Measurements from ENCODE around the gene NF1.
"Not testable (repeated sequence)": the region's sequence is repeated elsewhere in the genome, so short reads cannot be mapped to it uniquely, and the experiment has no call there.

Gene NF1

GRCh38 chr17:31281061-31281460 is 186.3 kb downstream of the NF1 start:
- Histone ChIP-seq H3K4me3 (ENCODE audit: low read length) (no peak overlapping the region), H3K9ac (ENCODE audit: low read length) (no peak overlapping the region), H3K27me3 (replicated peaks; ENCODE audit: insufficient read depth, low read length) (no peaks in the 10 kb centered on the region), H3K9me2 (replicated peaks; ENCODE audit: insufficient read depth, low read length) (no peaks in the 10 kb centered on the region), H3K4me1 (ENCODE audit: low read length) (no peaks in the 10 kb centered on the region), H3K27ac (ENCODE audit: low read length) (no peak overlapping the region), H4K20me1 (ENCODE audit: insufficient read depth, low read length) (no peaks in the 10 kb centered on the region), H3K79me2 (ENCODE audit: low read length) (no peaks in the 10 kb centered on the region), H3F3A (ENCODE audit: insufficient read depth, low read length) (no peaks in the 10 kb centered on the region), H3K4me2 (ENCODE audit: low read depth, low read length) (no peak overlapping the region), H2AFZ (ENCODE audit: low read length) (no peak overlapping the region), H3K36me3 (replicated peaks; ENCODE audit: insufficient read depth, low read length) (no peaks in the 10 kb centered on the region), H3K9me3 (replicated peaks; ENCODE audit: insufficient read depth, low read length) (no peaks in the 10 kb centered on the region)
- TF ChIP-seq EZH2phosphoT487 (IDR thresholded peaks at IDR 0.05; ENCODE audit: low read length), result no peak
- no peak for TF ChIP-seq EZH2 (optimal IDR thresholded peaks at IDR 0.05; ENCODE audit: low read depth, low read length)
- TF ChIP-seq, protein P1, sequence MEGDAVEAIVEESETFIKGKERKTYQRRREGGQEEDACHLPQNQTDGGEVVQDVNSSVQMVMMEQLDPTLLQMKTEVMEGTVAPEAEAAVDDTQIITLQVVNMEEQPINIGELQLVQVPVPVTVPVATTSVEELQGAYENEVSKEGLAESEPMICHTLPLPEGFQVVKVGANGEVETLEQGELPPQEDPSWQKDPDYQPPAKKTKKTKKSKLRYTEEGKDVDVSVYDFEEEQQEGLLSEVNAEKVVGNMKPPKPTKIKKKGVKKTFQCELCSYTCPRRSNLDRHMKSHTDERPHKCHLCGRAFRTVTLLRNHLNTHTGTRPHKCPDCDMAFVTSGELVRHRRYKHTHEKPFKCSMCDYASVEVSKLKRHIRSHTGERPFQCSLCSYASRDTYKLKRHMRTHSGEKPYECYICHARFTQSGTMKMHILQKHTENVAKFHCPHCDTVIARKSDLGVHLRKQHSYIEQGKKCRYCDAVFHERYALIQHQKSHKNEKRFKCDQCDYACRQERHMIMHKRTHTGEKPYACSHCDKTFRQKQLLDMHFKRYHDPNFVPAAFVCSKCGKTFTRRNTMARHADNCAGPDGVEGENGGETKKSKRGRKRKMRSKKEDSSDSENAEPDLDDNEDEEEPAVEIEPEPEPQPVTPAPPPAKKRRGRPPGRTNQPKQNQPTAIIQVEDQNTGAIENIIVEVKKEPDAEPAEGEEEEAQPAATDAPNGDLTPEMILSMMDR (IDR thresholded peaks at IDR 0.05; ENCODE audit: low read length), result no peak
- DNase-seq, result no peak

DNA sequence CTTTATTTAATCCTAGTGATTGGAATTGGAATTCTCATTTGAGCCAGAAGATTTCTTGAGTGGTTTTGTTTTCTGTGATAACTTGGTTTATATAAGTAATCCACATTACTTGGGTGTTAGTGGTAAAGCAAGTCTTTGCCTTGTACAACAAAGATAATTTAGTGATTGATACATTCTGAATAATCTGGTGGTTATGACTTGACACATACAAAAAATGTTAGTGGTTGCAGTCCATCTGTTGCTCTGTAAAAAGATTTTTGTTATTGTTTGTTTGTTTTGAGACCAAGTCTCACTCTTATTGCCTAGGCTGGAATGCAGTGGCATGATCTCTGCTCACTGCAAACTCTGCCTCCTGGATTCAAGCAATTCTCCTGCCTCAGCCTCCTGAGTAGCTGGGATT is 189.1 kb downstream of the NF1 start:
- TF ChIP-seq EZH2phosphoT487 (IDR thresholded peaks at IDR 0.05; ENCODE audit: low read length) (no peak), EZH2 (optimal IDR thresholded peaks at IDR 0.05; ENCODE audit: low read depth, low read length) (no peak)
- TF ChIP-seq, protein P1 (IDR thresholded peaks at IDR 0.05; ENCODE audit: low read length), result no peak
- H3K9me2 ChIP-seq (replicated peaks; ENCODE audit: insufficient read depth, low read length), result no peaks in the 10 kb centered on the region
- no peaks in the 10 kb centered on the region for H3K36me3 ChIP-seq (replicated peaks; ENCODE audit: insufficient read depth, low read length)
- H3K4me1 ChIP-seq (ENCODE audit: low read length), result no peaks in the 10 kb centered on the region
- no peak overlapping the region for H2AFZ ChIP-seq (ENCODE audit: low read length)
- no peak for DNase-seq
- H3K4me3 ChIP-seq (ENCODE audit: low read length), result no peak overlapping the region
- no peaks in the 10 kb centered on the region for H3K27me3 ChIP-seq (replicated peaks; ENCODE audit: insufficient read depth, low read length)
- no peak overlapping the region for H3K27ac ChIP-seq (ENCODE audit: low read length)
- no peaks in the 10 kb centered on the region for H4K20me1 ChIP-seq (ENCODE audit: insufficient read depth, low read length)
- H3F3A ChIP-seq (ENCODE audit: insufficient read depth, low read length), result no peaks in the 10 kb centered on the region
- no peaks in the 10 kb centered on the region for H3K79me2 ChIP-seq (ENCODE audit: low read length)
- no peaks in the 10 kb centered on the region for H3K9me3 ChIP-seq (replicated peaks; ENCODE audit: insufficient read depth, low read length)
- H3K9ac ChIP-seq (ENCODE audit: low read length), result no peak overlapping the region
- no peak overlapping the region for H3K4me2 ChIP-seq (ENCODE audit: low read depth, low read length)

- no peak for DNase-seq
- H3K27ac ChIP-seq (ENCODE audit: low read length), result no peak overlapping the region
- H3K4me2 ChIP-seq (ENCODE audit: low read depth, low read length), result no peak overlapping the region
- TF ChIP-seq EZH2phosphoT487 (IDR thresholded peaks at IDR 0.05; ENCODE audit: low read length) (no peak), EZH2 (optimal IDR thresholded peaks at IDR 0.05; ENCODE audit: low read depth, low read length) (no peak)
- TF ChIP-seq, protein P1 (IDR thresholded peaks at IDR 0.05; ENCODE audit: low read length), result no peak
- no peak overlapping the region for H2AFZ ChIP-seq (ENCODE audit: low read length)
- no peaks in the 10 kb centered on the region for H3K4me1 ChIP-seq (ENCODE audit: low read length)
- H3K9me3 ChIP-seq (replicated peaks; ENCODE audit: insufficient read depth, low read length), result no peaks in the 10 kb centered on the region
- H3K9ac ChIP-seq (ENCODE audit: low read length), result no peak overlapping the region
- H3K36me3 ChIP-seq (replicated peaks; ENCODE audit: insufficient read depth, low read length), result no peaks in the 10 kb centered on the region
- no peaks in the 10 kb centered on the region for H3K79me2 ChIP-seq (ENCODE audit: low read length)
- no peaks in the 10 kb centered on the region for H4K20me1 ChIP-seq (ENCODE audit: insufficient read depth, low read length)
- H3K27me3 ChIP-seq (replicated peaks; ENCODE audit: insufficient read depth, low read length), result no peaks in the 10 kb centered on the region
- no peaks in the 10 kb centered on the region for H3K9me2 ChIP-seq (replicated peaks; ENCODE audit: insufficient read depth, low read length)
- no peak overlapping the region for H3K4me3 ChIP-seq (ENCODE audit: low read length)
- H3F3A ChIP-seq (ENCODE audit: insufficient read depth, low read length), result no peaks in the 10 kb centered on the region
Observed at GRCh38 chr17:31286587-31286986, 191.8 kb downstream of the NF1 start.

GRCh38 chr17:31287932-31288331 is 193.2 kb downstream of the NF1 start:
- not testable (repeated sequence) for H4K20me1 ChIP-seq (ENCODE audit: insufficient read depth, low read length); H3K27ac ChIP-seq (ENCODE audit: low read length); H3K9me2 ChIP-seq (replicated peaks; ENCODE audit: insufficient read depth, low read length)

More at GRCh38 chr17:31287932-31288331, 193.2 kb downstream of the NF1 start:
- H3K27me3 ChIP-seq (replicated peaks; ENCODE audit: insufficient read depth, low read length); H3K9ac ChIP-seq (ENCODE audit: low read length); H3K4me2 ChIP-seq (ENCODE audit: low read depth, low read length); H3K9me3 ChIP-seq (replicated peaks; ENCODE audit: insufficient read depth, low read length); H3K36me3 ChIP-seq (replicated peaks; ENCODE audit: insufficient read depth, low read length); H3K4me1 ChIP-seq (ENCODE audit: low read length); H2AFZ ChIP-seq (ENCODE audit: low read length); H3K4me3 ChIP-seq (ENCODE audit: low read length); H3K79me2 ChIP-seq (ENCODE audit: low read length); H3F3A ChIP-seq (ENCODE audit: insufficient read depth, low read length); DNase-seq: not testable (repeated sequence)
